ENCODE measurements around the gene TICRR. TPM values are rescaled to one million over a fixed set of nuclear protein-coding genes. Genes with fewer than 3 reads are reported as not detected.

TICRR gene
- total and polyA plus RNA-seq, 2 of the 4 experiments (the other 2 are of a cell fraction): 3.0 to 4.2 TPM

DNA sequence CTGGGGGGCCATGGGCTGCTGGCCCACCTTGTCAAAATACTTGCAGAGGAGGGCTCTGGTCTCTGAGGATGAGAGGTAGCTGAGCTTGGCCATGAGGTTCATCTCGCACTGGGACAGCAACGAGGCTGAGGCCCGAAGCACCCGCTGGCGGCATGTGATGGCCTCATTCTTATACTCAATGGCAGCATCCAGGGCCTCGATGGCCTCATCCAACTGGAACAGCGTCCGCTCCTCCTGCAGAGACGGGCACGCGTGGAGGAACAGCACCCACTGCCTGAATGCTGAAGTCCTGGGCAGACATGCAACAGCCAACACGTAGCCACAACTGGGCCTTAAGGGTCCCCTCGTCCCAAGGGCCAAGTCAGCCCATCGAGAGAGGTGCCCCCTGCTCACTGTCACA lies 55.0 kb downstream of the TICRR start:
- TF ChIP-seq BHLHE40 (IDR thresholded peaks at IDR 0.05; ENCODE audit: low read depth, low read length) (no peak), FOS (IDR thresholded peaks at IDR 0.05; ENCODE audit: low read depth, low read length) (no peak), CHD1 (IDR thresholded peaks at IDR 0.05; ENCODE audit: low read depth, low read length) (no peak), MAZ (IDR thresholded peaks at IDR 0.05; ENCODE audit: borderline replicate concordance, low read depth, low read length) (no peak), CEBPB (IDR thresholded peaks at IDR 0.05; ENCODE audit: low read depth, low read length) (no peak), MXI1 (IDR thresholded peaks at IDR 0.05; ENCODE audit: borderline replicate concordance, low read depth, low read length) (no peak), RAD21 (IDR thresholded peaks at IDR 0.05; ENCODE audit: low read length) (no peak), SMC3 (IDR thresholded peaks at IDR 0.05; ENCODE audit: low read depth, low read length) (no peak), MAFK (IDR thresholded peaks at IDR 0.05; ENCODE audit: low read depth, low read length) (no peak), POLR2A (IDR thresholded peaks at IDR 0.05; ENCODE audit: low read depth, low read length) (no peak), RFX5 (IDR thresholded peaks at IDR 0.05; ENCODE audit: low read depth, low read length) (no peak), RCOR1 (IDR thresholded peaks at IDR 0.05; ENCODE audit: insufficient replicate concordance, low read length) (no peak), NFE2L2 (IDR thresholded peaks at IDR 0.05; ENCODE audit: low read depth, low read length) (no peak)
- TF ChIP-seq, protein P1, sequence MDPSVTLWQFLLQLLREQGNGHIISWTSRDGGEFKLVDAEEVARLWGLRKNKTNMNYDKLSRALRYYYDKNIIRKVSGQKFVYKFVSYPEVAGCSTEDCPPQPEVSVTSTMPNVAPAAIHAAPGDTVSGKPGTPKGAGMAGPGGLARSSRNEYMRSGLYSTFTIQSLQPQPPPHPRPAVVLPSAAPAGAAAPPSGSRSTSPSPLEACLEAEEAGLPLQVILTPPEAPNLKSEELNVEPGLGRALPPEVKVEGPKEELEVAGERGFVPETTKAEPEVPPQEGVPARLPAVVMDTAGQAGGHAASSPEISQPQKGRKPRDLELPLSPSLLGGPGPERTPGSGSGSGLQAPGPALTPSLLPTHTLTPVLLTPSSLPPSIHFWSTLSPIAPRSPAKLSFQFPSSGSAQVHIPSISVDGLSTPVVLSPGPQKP (IDR thresholded peaks at IDR 0.05; ENCODE audit: borderline replicate concordance, low read depth, low read length): no peak
- TF ChIP-seq, protein P2, sequence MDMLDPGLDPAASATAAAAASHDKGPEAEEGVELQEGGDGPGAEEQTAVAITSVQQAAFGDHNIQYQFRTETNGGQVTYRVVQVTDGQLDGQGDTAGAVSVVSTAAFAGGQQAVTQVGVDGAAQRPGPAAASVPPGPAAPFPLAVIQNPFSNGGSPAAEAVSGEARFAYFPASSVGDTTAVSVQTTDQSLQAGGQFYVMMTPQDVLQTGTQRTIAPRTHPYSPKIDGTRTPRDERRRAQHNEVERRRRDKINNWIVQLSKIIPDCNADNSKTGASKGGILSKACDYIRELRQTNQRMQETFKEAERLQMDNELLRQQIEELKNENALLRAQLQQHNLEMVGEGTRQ (IDR thresholded peaks at IDR 0.05; ENCODE audit: low read depth, low read length): no peak
- TF ChIP-seq, protein P3, sequence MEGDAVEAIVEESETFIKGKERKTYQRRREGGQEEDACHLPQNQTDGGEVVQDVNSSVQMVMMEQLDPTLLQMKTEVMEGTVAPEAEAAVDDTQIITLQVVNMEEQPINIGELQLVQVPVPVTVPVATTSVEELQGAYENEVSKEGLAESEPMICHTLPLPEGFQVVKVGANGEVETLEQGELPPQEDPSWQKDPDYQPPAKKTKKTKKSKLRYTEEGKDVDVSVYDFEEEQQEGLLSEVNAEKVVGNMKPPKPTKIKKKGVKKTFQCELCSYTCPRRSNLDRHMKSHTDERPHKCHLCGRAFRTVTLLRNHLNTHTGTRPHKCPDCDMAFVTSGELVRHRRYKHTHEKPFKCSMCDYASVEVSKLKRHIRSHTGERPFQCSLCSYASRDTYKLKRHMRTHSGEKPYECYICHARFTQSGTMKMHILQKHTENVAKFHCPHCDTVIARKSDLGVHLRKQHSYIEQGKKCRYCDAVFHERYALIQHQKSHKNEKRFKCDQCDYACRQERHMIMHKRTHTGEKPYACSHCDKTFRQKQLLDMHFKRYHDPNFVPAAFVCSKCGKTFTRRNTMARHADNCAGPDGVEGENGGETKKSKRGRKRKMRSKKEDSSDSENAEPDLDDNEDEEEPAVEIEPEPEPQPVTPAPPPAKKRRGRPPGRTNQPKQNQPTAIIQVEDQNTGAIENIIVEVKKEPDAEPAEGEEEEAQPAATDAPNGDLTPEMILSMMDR (conservative IDR thresholded peaks at IDR 0.05; ENCODE audit: low read depth, low read length): no peak
- H3K79me1 ChIP-seq (ENCODE audit: low read depth in 1 of 2, low read length in 2 of 2): peaks cover 3% of the 10 kb centered on the region in 2 experiments; a peak in 1 of 4 replicates
- H3K9me3 ChIP-seq (ENCODE audit: control insufficient read depth, insufficient read depth, low read length): no peaks in the 10 kb centered on the region
- H3K36me3 ChIP-seq (ENCODE audit: control insufficient read depth, insufficient read depth, low read length): peaks cover 78% of the 10 kb centered on the region
- no peak overlapping the region for H3K4ac ChIP-seq (ENCODE audit: low read depth, low read length)
- H3K56ac ChIP-seq (ENCODE audit: extremely low read depth, insufficient read depth, low read length): no peak overlapping the region
- H3K9ac ChIP-seq (ENCODE audit: low read depth, low read length): no peak overlapping the region
- no peak overlapping the region for H3K23ac ChIP-seq (ENCODE audit: low read depth, low read length)
- no peak overlapping the region for H2BK5ac ChIP-seq (ENCODE audit: low read depth, low read length, poor library complexity, severe bottlenecking)
- in situ Hi-C loops (cut with MboI; ENCODE audit: low sequenced_read_pairs): no loop called here
- BruUV-seq (replicated peaks): no TSS peak
- no peak overlapping the region for H3K14ac ChIP-seq (replicated peaks; ENCODE audit: low read depth, low read length)
- no peak overlapping the region for H3K4me2 ChIP-seq (ENCODE audit: low read depth, low read length)
- no peak overlapping the region for H3K4me3 ChIP-seq (ENCODE audit: insufficient read depth, low read depth, low read length)
- H2BK120ac ChIP-seq (ENCODE audit: low read depth, low read length): no peak overlapping the region
- ChIA-PET CTCF (no interaction called here), POLR2A (ENCODE audit: unreplicated experiment) (no interaction called here)
- ATAC-seq (ENCODE audit: low read depth) (no peak), DNase-seq (no peak)
- H2AK5ac ChIP-seq (ENCODE audit: low read depth, low read length): no peak overlapping the region
- 95% methylated on average over 13 of the region's 14 CpGs; no CpG with 5 or more reads in 1 of the 2 experiments for WGBS, 2 experiments (ENCODE audit: extremely low coverage in 2 of 2, insufficient read length in 1 of 2)
- no peaks in the 10 kb centered on the region for H3K4me1 ChIP-seq (ENCODE audit: control insufficient read depth, insufficient read depth, low read length)
- H2AK9ac ChIP-seq (replicated peaks; ENCODE audit: low read depth, low read length, poor library complexity): no peak overlapping the region
- H3K18ac ChIP-seq (ENCODE audit: low read depth, low read length): no peak overlapping the region
- no peak overlapping the region for H3K27ac ChIP-seq (ENCODE audit: insufficient read depth, low read length)
- no peak overlapping the region for H4K5ac ChIP-seq (ENCODE audit: low read depth, low read length)
- no peak overlapping the region for H2AFZ ChIP-seq (replicated peaks; ENCODE audit: low read length, poor library complexity)
- no peak overlapping the region for H4K8ac ChIP-seq (ENCODE audit: low read depth in 2 of 2, low read length in 2 of 2)
- dilution Hi-C loops (cut with HindIII; ENCODE audit: low sequenced_read_pairs, unreplicated experiment): no loop called here
- H2BK15ac ChIP-seq (ENCODE audit: low read depth, low read length): no peak overlapping the region
- intact Hi-C loops (cut with micrococcal nuclease): no loop called here
- no peak overlapping the region for H4K91ac ChIP-seq (ENCODE audit: insufficient read depth, low read depth, low read length)
- H3K27me3 ChIP-seq (ENCODE audit: control insufficient read depth, insufficient read depth, low read length): no peaks in the 10 kb centered on the region
- no peak overlapping the region for H2BK20ac ChIP-seq (ENCODE audit: low read depth, low read length)
- no peaks in the 10 kb centered on the region; the same call in 1 of the 2 replicates for H4K20me1 ChIP-seq (ENCODE audit: insufficient read depth, low read length)
- H3K9me1 ChIP-seq (ENCODE audit: insufficient read depth, low read length): no peaks in the 10 kb centered on the region
